GM19468 (cell line): ENCODE measurements around the gene VPS35L.
A peak's percentile ranks its signal among the peaks of the same experiment; 100 is the strongest.

Experiments used
- ATAC-seq: cut with Tn5 transposase; IDR thresholded peaks from one replicate; pipeline ENCODE4 v1.9.1; 2021; ENCODE audit warnings: mild to moderate bottlenecking, moderate library complexity, moderate number of reproducible peaks; ENCODE audit not compliant: unreplicated experiment; ENCODE audit errors: extremely low read depth

Gene VPS35L, protein sequence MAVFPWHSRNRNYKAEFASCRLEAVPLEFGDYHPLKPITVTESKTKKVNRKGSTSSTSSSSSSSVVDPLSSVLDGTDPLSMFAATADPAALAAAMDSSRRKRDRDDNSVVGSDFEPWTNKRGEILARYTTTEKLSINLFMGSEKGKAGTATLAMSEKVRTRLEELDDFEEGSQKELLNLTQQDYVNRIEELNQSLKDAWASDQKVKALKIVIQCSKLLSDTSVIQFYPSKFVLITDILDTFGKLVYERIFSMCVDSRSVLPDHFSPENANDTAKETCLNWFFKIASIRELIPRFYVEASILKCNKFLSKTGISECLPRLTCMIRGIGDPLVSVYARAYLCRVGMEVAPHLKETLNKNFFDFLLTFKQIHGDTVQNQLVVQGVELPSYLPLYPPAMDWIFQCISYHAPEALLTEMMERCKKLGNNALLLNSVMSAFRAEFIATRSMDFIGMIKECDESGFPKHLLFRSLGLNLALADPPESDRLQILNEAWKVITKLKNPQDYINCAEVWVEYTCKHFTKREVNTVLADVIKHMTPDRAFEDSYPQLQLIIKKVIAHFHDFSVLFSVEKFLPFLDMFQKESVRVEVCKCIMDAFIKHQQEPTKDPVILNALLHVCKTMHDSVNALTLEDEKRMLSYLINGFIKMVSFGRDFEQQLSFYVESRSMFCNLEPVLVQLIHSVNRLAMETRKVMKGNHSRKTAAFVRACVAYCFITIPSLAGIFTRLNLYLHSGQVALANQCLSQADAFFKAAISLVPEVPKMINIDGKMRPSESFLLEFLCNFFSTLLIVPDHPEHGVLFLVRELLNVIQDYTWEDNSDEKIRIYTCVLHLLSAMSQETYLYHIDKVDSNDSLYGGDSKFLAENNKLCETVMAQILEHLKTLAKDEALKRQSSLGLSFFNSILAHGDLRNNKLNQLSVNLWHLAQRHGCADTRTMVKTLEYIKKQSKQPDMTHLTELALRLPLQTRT

GRCh38 chr16:19555186-19555937, at the start of gene VPS35L:
TSS of gene VPS35L (plus strand) at chr16:19555703. CDS start at chr16:19555730, 27 bp downstream.
- peak; percentile 94 for ATAC-seq

- ATAC-seq: no peak
These were observed 48.5 kb upstream of the VPS35L start for GRCh38 chr16:19506965-19507364.

GRCh38 chr16:19507867-19508266, 47.6 kb upstream of the VPS35L start:
- no peak for ATAC-seq

DNA sequence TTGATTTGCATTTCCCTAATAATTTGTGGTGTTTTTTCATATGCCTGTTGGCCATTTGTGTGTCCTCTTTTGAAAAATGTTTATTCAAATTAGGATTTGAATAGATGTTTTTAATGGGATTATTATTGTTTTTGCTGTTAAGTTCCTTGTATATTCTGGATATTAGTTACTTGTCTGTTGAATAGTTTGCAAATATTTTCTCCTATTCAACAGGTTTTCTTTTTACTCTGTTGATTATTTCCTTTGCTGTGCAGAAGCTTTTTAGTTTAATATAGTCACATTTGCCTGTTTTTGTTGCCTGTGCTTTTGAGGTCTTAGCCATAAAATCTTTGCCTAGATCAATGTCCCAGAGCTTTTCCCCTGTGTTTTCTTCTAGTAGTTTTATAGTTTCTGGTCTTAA, 43.2 kb upstream of the VPS35L start:
- ATAC-seq: no peak

DNA sequence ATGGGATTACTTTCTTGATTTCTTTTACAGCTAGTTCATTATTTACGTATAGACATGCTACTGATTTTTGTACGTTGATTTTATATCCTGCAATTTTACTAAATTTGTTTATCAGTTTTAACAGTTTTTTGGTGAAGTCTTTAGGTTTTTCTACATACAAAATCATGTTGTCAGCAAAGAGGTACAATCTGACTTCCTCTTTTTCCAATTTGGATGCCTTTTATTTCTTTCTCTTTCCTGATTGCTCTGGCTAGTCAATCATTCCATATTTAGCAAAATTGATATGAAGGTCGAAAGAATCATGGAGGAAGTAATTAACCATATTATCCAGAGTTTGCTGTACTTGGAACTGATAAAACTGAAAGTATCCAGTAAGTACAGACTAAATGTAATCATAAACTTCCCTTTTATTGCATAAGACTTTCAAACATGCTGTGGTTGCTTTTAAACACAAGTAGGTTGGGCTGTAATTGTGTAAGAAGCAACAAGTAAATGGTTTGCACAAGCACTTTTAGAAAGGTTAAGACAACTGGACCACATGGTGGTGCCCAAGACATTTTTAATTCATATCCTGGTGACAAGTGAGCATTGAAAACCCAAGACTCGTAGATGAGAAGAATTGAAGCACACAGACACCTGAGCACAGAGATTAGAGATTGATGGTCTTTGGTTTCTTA, 42.0 kb upstream of the VPS35L start:
- no peak for ATAC-seq

- no peak for ATAC-seq
These were observed 39.7 kb upstream of the VPS35L start for GRCh38 chr16:19515757-19516156.

DNA sequence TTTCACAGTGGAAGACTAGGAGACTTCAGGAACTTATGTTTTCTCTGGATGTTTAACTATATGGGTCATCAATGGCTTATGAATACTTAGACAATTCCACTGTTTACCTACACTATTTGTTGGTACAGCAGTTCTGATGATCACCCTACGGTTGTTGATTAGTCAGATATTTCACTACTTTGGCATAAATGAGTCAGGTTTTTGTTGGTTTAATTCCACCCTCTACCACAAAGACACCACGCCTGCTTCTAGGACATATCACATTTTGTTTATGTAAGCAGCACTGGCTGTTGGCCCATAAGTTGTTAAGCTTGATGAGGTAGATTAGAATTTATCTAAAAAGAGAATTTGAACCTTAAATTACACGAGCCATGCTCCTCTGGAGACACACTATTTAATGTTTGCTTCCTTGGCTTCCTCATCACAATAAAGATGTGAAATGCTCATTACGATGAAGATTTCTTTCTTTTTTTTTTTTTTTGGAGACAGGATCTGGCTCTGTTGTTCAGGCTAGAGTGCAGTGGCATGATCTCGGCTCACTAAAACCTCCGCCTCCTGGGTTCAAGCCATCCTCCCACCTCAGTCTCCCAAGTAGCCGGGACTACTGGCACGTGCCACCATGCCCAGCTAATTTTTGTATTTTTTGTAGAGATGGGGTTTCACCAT, 37.9 kb upstream of the VPS35L start:
- no peak for ATAC-seq

DNA sequence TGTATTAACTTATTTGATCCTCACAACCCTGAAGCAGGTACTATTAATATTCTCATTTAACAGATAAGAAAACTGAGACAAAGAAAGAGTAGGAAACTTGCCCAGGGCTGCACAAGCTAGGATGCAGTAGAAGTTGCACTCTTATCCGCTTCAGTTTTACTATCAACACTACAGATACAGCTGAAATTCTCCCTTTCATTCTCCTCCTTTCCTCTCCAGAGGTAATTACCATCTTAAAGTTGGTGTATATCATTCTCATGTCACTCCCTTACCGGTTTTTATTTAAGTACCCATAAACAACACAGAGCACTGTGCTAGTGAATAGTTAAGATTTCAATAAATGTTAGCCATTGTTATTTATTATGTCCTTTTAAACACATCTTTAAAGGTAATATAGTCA, 37.1 kb upstream of the VPS35L start:
- no peak for ATAC-seq

DNA sequence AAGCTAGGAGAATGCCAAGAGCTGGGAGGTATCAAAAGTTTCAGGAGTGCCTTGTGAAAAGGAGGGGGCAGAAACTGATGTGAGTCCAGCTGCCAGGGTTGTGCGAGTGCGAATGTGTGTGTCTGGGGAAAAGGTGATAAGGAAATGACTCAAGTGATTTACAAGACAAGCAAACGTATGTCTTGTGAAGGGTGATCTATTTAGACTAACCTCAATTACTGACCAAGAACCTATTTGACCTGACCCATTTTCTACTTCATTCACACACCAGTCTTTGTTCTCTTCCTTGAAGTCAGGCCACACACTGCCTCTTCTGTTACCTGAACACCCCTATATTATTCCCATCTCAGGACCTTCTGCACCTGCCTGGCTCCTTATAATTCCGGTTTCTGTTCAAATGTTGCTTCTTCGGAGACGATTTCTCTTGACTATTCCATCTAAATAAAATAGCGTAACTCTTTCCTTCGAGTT, 34.6 kb upstream of the VPS35L start:
- no peak for ATAC-seq

GRCh38 chr16:19521471-19522396, 33.8 kb upstream of the VPS35L start, which contains the start of gene GDE1:
TSS of gene GDE1 (minus strand) at chr16:19522098. CDS start at chr16:19521964, 134 bp downstream.
- peak; percentile 67 for ATAC-seq

- ATAC-seq: no peak
These were observed 33.1 kb upstream of the VPS35L start for GRCh38 chr16:19522397-19522732.

DNA sequence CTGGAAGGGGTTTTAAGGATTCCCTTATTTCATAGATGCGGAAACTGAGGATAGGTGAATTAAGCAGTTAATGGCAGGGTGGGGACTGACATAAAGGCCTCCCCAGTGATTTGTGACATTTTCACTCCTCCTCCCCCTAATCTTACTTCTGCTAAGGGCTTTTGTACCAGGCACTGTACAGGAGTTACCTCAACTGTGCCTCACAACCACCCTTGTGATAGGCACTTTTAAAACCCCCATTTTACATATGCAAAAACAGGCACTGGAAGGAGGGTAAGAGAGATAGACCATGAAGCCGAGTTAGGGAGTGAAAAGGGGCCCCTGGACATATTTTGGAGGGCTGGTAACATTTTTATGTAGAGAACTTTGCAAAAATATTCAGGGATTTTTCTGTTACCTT, 32.7 kb upstream of the VPS35L start:
- no peak for ATAC-seq

- ATAC-seq: no peak
These were observed 32.3 kb upstream of the VPS35L start for GRCh38 chr16:19523184-19523558.

DNA sequence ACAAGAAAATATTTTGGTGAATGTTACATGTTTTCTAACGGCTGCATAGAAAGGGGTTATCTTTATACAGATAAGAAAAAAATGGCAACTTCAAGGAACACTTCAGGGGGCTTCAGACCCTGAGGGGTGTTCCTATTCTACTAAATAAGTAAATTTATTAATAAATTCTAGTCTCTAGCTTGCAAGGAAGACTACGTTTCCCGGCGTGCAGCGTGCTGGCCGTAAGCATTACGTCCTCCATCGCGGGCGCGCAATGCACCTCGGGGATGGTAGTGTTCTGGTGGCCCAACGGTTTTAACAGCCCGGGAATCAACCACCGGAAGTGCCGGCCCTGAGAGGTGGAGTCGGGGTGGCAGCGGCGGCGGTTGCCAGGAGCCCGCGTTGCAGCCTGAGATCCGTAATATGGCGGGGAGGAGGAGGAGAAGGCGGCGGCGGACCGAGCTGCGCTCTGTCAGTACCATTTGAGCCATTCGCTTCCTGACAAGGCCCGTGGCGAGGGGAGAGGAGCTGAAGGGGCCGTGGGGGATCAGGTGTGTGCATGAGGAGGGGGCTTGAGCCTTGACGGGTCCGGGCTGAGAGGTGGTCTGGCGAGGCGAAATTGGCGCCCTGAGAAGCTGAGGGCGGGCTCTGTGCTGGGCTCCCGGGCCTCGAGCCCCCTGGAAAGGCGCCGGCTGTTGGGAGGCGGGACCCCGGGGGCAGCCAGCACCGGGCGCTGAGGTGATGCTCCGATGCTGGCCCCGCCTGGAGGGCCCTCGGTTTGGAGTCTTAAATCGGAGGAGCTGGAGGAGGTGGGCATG, 31.7 kb upstream of the VPS35L start, which contains the start of gene CCP110:
TSS of gene CCP110 (plus strand) at position 384 of the 797 bp plus-strand sequence. CDS start 3,940 bp downstream, outside the sequence.
- peak; percentile 71 for ATAC-seq

DNA sequence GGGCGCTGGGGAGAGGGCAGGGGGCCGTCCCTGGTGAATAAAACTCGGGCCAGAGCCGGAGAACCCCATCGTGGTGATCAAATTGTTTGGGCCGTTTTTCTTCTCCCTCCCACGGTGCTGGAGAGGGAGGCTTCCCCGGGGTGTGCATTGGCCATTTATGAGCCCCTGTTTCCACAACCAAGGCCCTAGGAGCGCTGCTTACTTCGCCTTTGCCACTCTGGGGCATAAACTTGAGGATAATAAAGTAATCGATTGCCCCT, 31.2 kb upstream of the VPS35L start:
- no peak for ATAC-seq

GRCh38 chr16:19524616-19525384, 30.7 kb upstream of the VPS35L start:
- ATAC-seq: no peak

- ATAC-seq: no peak
These were observed 30.1 kb upstream of the VPS35L start for GRCh38 chr16:19525385-19525723.
